HUES48 (cell line): ENCODE measurements around the gene ATIC.

Experiments
- H3K27ac ChIP-seq: one replicate; pipeline ENCODE4 v1.7.0; 2013; ENCODE audit warnings: low read depth, low read length, inconsistent platforms
- H3K27me3 ChIP-seq: 2 replicates; pipeline ENCODE4 v1.6.1; 2013; ENCODE audit warnings: mild to moderate bottlenecking, low read length; ENCODE audit not compliant: control insufficient read depth, insufficient read depth
- H3K36me3 ChIP-seq: 2 replicates; pipeline ENCODE4 v1.6.1; 2013; ENCODE audit warnings: low read length; ENCODE audit not compliant: control insufficient read depth, insufficient read depth
- H3K4me1 ChIP-seq: 2 replicates; pipeline ENCODE4 v1.6.1; 2013; ENCODE audit warnings: mild to moderate bottlenecking, low read length; ENCODE audit not compliant: control insufficient read depth, insufficient read depth
- H3K4me3 ChIP-seq: 2 replicates; pipeline ENCODE4 v1.5.1; 2013; ENCODE audit warnings: mild to moderate bottlenecking, low read depth, low read length
- H3K9ac ChIP-seq: 2 replicates; pipeline ENCODE4 v1.6.1; 2013; ENCODE audit warnings: mild to moderate bottlenecking, low read depth, low read length, moderate library complexity
- H3K9me3 ChIP-seq: 2 replicates; pipeline ENCODE4 v1.6.1; 2013; ENCODE audit warnings: low read length; ENCODE audit not compliant: control insufficient read depth, insufficient read depth

Gene ATIC

GRCh38 chr2:215378045-215378444, 66.2 kb downstream of the ATIC start:
- peaks cover 87% of the 10 kb centered on the region for H3K36me3 ChIP-seq
- no peak overlapping the region for H3K27ac ChIP-seq
- no peaks in the 10 kb centered on the region for H3K9me3 ChIP-seq
- H3K27me3 ChIP-seq = no peaks in the 10 kb centered on the region
- no peak overlapping the region for H3K9ac ChIP-seq
- no peaks in the 10 kb centered on the region for H3K4me1 ChIP-seq
- no peak overlapping the region for H3K4me3 ChIP-seq

- Histone ChIP-seq H3K27me3 (no peaks in the 10 kb centered on the region), H3K4me3 (no peak overlapping the region), H3K4me1 (no peaks in the 10 kb centered on the region), H3K9ac (no peak overlapping the region), H3K36me3 (peaks cover 90% of the 10 kb centered on the region), H3K27ac (no peak overlapping the region), H3K9me3 (no peaks in the 10 kb centered on the region)
These were observed 67.2 kb downstream of the ATIC start for GRCh38 chr2:215379039-215379438.

GRCh38 chr2:215379948-215380347, 68.1 kb downstream of the ATIC start:
- no peak overlapping the region for H3K9ac ChIP-seq
- H3K27ac ChIP-seq = no peak overlapping the region
- no peaks in the 10 kb centered on the region for H3K27me3 ChIP-seq
- H3K4me3 ChIP-seq = no peak overlapping the region
- peaks cover 90% of the 10 kb centered on the region for H3K36me3 ChIP-seq
- no peaks in the 10 kb centered on the region for H3K9me3 ChIP-seq
- no peaks in the 10 kb centered on the region for H3K4me1 ChIP-seq

GRCh38 chr2:215380699-215381098, 68.8 kb downstream of the ATIC start:
- H3K27ac ChIP-seq = no peak overlapping the region
- H3K9me3 ChIP-seq = no peaks in the 10 kb centered on the region
- no peak overlapping the region for H3K9ac ChIP-seq
- no peaks in the 10 kb centered on the region for H3K27me3 ChIP-seq
- H3K36me3 ChIP-seq = peaks cover 83% of the 10 kb centered on the region
- no peaks in the 10 kb centered on the region for H3K4me1 ChIP-seq
- no peak overlapping the region for H3K4me3 ChIP-seq

GRCh38 chr2:215382011-215382410, 70.2 kb downstream of the ATIC start:
- 0 out of 2 replicates have a peak, but pooled peaks cover under 1% of the 10 kb centered on the region for H3K4me1 ChIP-seq
- H3K9me3 ChIP-seq = no peaks in the 10 kb centered on the region
- no peak overlapping the region for H3K27ac ChIP-seq
- peaks cover 76% of the 10 kb centered on the region for H3K36me3 ChIP-seq
- H3K27me3 ChIP-seq = no peaks in the 10 kb centered on the region
- H3K4me3 ChIP-seq = no peak overlapping the region
- H3K9ac ChIP-seq = no peak overlapping the region

- Histone ChIP-seq H3K9ac (no peak overlapping the region), H3K4me3 (no peak overlapping the region), H3K9me3 (no peaks in the 10 kb centered on the region), H3K4me1 (peaks cover 5% of the 10 kb centered on the region), H3K36me3 (peaks cover 76% of the 10 kb centered on the region), H3K27me3 (no peaks in the 10 kb centered on the region), H3K27ac (no peak overlapping the region)
These were observed 70.6 kb downstream of the ATIC start for GRCh38 chr2:215382480-215382879.

- Histone ChIP-seq H3K27ac (no peak overlapping the region), H3K27me3 (no peaks in the 10 kb centered on the region), H3K9ac (no peak overlapping the region), H3K36me3 (peaks cover 70% of the 10 kb centered on the region), H3K4me3 (no peak overlapping the region), H3K4me1 (peaks cover 16% of the 10 kb centered on the region), H3K9me3 (no peaks in the 10 kb centered on the region)
These were observed 71.9 kb downstream of the ATIC start for GRCh38 chr2:215383652-215384279.

GRCh38 chr2:215384710-215385109, 72.9 kb downstream of the ATIC start:
- Histone ChIP-seq H3K4me3 (no peak overlapping the region), H3K36me3 (peaks cover 65% of the 10 kb centered on the region), H3K27me3 (no peaks in the 10 kb centered on the region), H3K27ac (no peak overlapping the region), H3K9ac (no peak overlapping the region), H3K4me1 (peaks cover 16% of the 10 kb centered on the region), H3K9me3 (no peaks in the 10 kb centered on the region)

GRCh38 chr2:215386566-215386965, 74.7 kb downstream of the ATIC start:
- peaks cover 62% of the 10 kb centered on the region for H3K36me3 ChIP-seq
- no peak overlapping the region for H3K9ac ChIP-seq
- no peaks in the 10 kb centered on the region for H3K9me3 ChIP-seq
- peaks cover 16% of the 10 kb centered on the region for H3K4me1 ChIP-seq
- no peaks in the 10 kb centered on the region for H3K27me3 ChIP-seq
- H3K4me3 ChIP-seq = no peak overlapping the region
- no peak overlapping the region for H3K27ac ChIP-seq

GRCh38 chr2:215388002-215388728, 76.3 kb downstream of the ATIC start:
- no peak overlapping the region for H3K27ac ChIP-seq
- H3K9me3 ChIP-seq = no peaks in the 10 kb centered on the region
- H3K36me3 ChIP-seq = peaks cover 62% of the 10 kb centered on the region

GRCh38 chr2:215390550-215390913, 78.7 kb downstream of the ATIC start:
- H3K27ac ChIP-seq = no peak overlapping the region
- peaks cover 63% of the 10 kb centered on the region for H3K36me3 ChIP-seq
- H3K4me1 ChIP-seq = peaks cover 16% of the 10 kb centered on the region
- no peaks in the 10 kb centered on the region for H3K9me3 ChIP-seq
- no peak overlapping the region for H3K4me3 ChIP-seq
- no peak overlapping the region for H3K9ac ChIP-seq
- H3K27me3 ChIP-seq = no peaks in the 10 kb centered on the region

More at GRCh38 chr2:215388002-215388728, 76.3 kb downstream of the ATIC start:
- Histone ChIP-seq H3K27me3 (no peaks in the 10 kb centered on the region), H3K4me1 (peaks cover 16% of the 10 kb centered on the region), H3K4me3 (no peak overlapping the region), H3K9ac (no peak overlapping the region)
